Activated T-cell treated with anti-CD3 and anti-CD28 coated beads, Interleukin-2, amount 50 U/mL, for 72 hours (primary cell): Measurements from ENCODE around the gene SLFN11. TPM values are rescaled to one million over a fixed set of nuclear protein-coding genes. Genes with fewer than 3 reads are reported as not detected.
"Not testable (repeated sequence)": the region's sequence is repeated elsewhere in the genome, so short reads cannot be mapped to it uniquely, and the experiment has no call there.

Experiments used
- ATAC-seq, 2 donors: fragments of 150-1000 bp; cut with Tn5 transposase; replicated peaks in 1 of 2; 2 replicates each; pipeline ENCODE4 v1.10.0; 2021; ENCODE audit warnings: moderate library complexity in 2 of 2, mild to moderate bottlenecking in 1 of 2
- DNase-seq, 2 donors: peaks; one replicate each; pipeline ENCODE4 v3.0.0; 2021 to 2022; ENCODE audit warnings: mixed read lengths in 1 of 2
- H3K27ac Mint-ChIP-seq: one replicate; pipeline ENCODE4 v1.8.0; 2022; ENCODE audit warnings: mild to moderate bottlenecking, moderate library complexity, mixed read lengths
- H3K27me3 Mint-ChIP-seq: one replicate; pipeline ENCODE4 v1.8.0; 2022; ENCODE audit warnings: low read depth, mixed read lengths
- H3K36me3 Mint-ChIP-seq, 2 donors: one replicate each; pipeline ENCODE4 v1.8.0; 2022; ENCODE audit warnings: mixed read lengths in 2 of 2, mild to moderate bottlenecking in 1 of 2; ENCODE audit not compliant: insufficient read depth in 2 of 2
- H3K4me1 Mint-ChIP-seq: one replicate; pipeline ENCODE4 v1.8.0; 2022; ENCODE audit warnings: low read depth, mixed read lengths
- H3K4me3 Mint-ChIP-seq, 2 donors: one replicate each; pipeline ENCODE4 v1.8.0; 2022; ENCODE audit warnings: mild to moderate bottlenecking in 2 of 2, mixed read lengths in 2 of 2, moderate library complexity in 2 of 2
- H3K9me3 Mint-ChIP-seq, 2 donors: one replicate each; pipeline ENCODE4 v1.8.0; 2022; ENCODE audit warnings: mixed read lengths in 2 of 2
- total RNA-seq, 2 donors: library from RNA; stranded (reverse); gene quantifications; one replicate each; pipeline ENCODE4 v1.2.3, GENCODE V29; 2022

The SLFN11 gene
- total RNA-seq, 2 donors from 2014 or later: 37.1 to 64.7 TPM

GRCh38 chr17:35312346-35312745, 61.1 kb downstream of the SLFN11 start:
- Mint-ChIP-seq H3K27ac (peak overlapping the region; percentile 95), H3K4me1 (peaks cover 37% of the 10 kb centered on the region), H3K9me3 (peaks cover 2 to 7% of the 10 kb centered on the region in 2 donors), H3K27me3 (no peaks in the 10 kb centered on the region), H3K36me3 (peaks cover 2 to 16% of the 10 kb centered on the region in 2 donors), H3K4me3 (peak overlapping the region; percentile 89 to 98)
- ATAC-seq (no peak), DNase-seq (no peak)

GRCh38 chr17:35309345-35309744, 64.1 kb downstream of the SLFN11 start:
- not testable (repeated sequence) for ATAC-seq, DNase-seq, H3K27ac Mint-ChIP-seq, H3K4me3 Mint-ChIP-seq, H3K27me3 Mint-ChIP-seq, H3K9me3 Mint-ChIP-seq
- Mint-ChIP-seq H3K36me3 (peaks cover 5 to 19% of the 10 kb centered on the region in 2 donors), H3K4me1 (peaks cover 24% of the 10 kb centered on the region)

Other genes with a start within 250 kb of the SLFN11 start
- gene NLE1, start 231.3 kb downstream of the SLFN11 start, total RNA-seq: 10 to 100 TPM; 24.3 to 31.4 TPM
- gene UNC45B, start 225.8 kb downstream of the SLFN11 start, total RNA-seq: under 1 TPM; 0.05 to 0.07 TPM
- not detected for gene SLC35G3, start 179.2 kb downstream of the SLFN11 start, total RNA-seq
- 10 to 100 TPM; 53.8 to 70.3 TPM for gene SLFN5, start 130.5 kb downstream of the SLFN11 start, total RNA-seq
- 1 to 10 TPM; 9.1 to 9.8 TPM for gene SLFN12, start 58.9 kb upstream of the SLFN11 start, total RNA-seq
- gene SLFN13, start 75.1 kb upstream of the SLFN11 start, total RNA-seq: 10 to 100 TPM; 45.8 to 57.3 TPM
- 10 to 100 TPM; 59.0 to 73.6 TPM for gene SLFN12L, start 164.1 kb upstream of the SLFN11 start, total RNA-seq
- gene SLFN14, start 187.2 kb upstream of the SLFN11 start, total RNA-seq: not detected
- gene PEX12, start 204.9 kb upstream of the SLFN11 start, total RNA-seq: 1 to 10 TPM; 7.2 to 7.3 TPM
- gene AP2B1, start 213.7 kb upstream of the SLFN11 start, total RNA-seq: 100 to 1,000 TPM; 167 to 179 TPM